Activated CD4-positive, alpha-beta T cell treated with anti-CD3 and anti-CD28 coated beads for 4 hours (primary cell): Measurements from ENCODE around the gene STX16.

ENCODE experiments used
- DNase-seq, 2 donors: peaks; one replicate each; pipeline ENCODE4 v3.0.0-alpha.2; 2020

The STX16 gene

GRCh38 chr20:58619077-58619863 lies 31.8 kb upstream of the STX16 start:
- DNase-seq: no peak

GRCh38 chr20:58619864-58620431 lies 31.1 kb upstream of the STX16 start:
- DNase-seq: no peak

GRCh38 chr20:58621906-58622548 lies 29.1 kb upstream of the STX16 start:
- no peak for DNase-seq

DNA sequence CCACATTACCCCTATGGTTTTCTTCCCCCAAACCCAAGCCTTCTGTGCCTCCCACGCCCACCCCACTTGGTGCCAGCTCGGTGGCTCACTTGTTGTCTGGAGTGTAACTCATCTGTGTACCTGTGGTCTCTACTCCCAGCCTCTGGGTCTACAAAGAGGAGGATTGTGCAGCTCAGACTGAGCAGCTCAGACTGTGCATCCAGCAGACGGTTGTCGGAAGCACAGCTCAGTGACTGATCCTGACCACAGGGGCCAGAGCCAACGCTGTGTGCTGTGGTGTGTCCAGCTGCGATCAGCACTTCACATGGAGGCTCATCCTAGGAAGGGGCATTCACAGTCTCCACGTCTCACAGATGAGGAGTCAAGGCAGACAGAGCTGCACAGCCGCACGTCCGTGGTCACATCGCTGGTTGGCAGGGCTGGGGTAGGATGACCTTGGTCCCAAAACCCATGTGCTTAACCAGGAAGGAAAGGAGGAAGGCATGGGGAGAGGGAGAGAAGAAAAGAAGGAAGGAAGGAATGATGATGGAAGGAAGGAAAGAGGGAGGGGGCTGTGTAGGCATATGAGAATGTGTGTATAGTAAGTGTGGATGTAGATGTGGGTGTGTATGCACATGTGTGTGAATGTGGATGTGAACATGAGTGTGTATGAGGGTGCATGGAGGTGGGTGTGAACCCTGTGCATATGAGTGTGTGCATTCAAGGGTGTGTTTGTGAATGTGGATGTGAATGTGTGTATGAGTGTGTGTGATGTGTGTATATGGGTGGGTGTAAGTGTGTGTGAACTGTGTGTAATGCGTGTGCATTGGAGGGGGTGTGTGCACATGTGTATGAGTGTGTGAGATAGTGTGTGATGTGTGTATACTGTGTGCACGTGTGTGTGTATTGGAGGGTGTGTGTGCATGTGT lies 28.2 kb upstream of the STX16 start:
- DNase-seq: no peak

GRCh38 chr20:58623579-58624473 lies 27.3 kb upstream of the STX16 start:
- DNase-seq: no peak

DNA sequence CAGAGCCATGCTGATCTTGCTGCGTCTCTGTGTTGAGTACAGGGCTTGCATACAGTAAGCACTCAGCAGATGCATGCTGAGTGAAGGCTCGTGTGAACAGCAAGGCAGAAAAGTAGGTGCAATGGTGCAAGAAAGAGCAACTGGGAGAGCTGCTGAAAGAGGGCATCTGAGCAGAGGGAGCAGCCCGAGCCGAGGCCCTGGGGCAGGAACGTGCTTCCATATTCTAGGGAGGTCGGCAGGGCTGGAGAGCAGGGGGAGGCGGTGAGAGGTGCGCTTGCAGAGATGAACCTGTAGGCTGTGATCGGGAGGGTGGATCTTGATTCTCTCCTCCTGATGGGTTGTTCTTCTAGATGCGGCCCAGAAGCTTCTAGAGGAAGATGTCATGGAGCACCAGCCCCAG lies 26.4 kb upstream of the STX16 start:
- DNase-seq: no peak

GRCh38 chr20:58625585-58625984 lies 25.5 kb upstream of the STX16 start:
- no peak for DNase-seq

GRCh38 chr20:58626051-58626450 lies 25.0 kb upstream of the STX16 start:
- DNase-seq: no peak

GRCh38 chr20:58627212-58628072 lies 23.6 kb upstream of the STX16 start:
- peak in 1 of 2 donors; percentile 35 for DNase-seq

GRCh38 chr20:58628491-58629214 lies 22.4 kb upstream of the STX16 start:
- DNase-seq: no peak

DNA sequence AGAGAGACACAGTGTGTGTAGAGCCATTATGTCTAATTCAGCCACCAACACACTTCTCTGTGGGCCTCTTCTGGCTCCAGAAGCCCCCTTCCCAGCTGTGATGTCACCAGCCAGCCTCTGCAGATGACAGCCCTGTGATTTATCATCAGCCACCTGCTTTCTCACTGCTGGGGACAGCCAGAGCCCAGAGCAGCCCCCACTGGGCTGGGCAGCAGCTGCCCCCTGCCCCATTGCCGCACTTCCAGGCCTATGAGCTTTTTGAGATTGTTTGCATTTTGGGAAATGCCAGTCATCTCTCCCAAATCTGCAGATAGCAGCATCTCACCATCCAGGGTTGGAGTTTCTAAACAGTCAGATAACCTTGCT lies 21.9 kb upstream of the STX16 start:
- no peak for DNase-seq

- DNase-seq: no peak
Measured at GRCh38 chr20:58630063-58630462, 21.0 kb upstream of the STX16 start.

DNA sequence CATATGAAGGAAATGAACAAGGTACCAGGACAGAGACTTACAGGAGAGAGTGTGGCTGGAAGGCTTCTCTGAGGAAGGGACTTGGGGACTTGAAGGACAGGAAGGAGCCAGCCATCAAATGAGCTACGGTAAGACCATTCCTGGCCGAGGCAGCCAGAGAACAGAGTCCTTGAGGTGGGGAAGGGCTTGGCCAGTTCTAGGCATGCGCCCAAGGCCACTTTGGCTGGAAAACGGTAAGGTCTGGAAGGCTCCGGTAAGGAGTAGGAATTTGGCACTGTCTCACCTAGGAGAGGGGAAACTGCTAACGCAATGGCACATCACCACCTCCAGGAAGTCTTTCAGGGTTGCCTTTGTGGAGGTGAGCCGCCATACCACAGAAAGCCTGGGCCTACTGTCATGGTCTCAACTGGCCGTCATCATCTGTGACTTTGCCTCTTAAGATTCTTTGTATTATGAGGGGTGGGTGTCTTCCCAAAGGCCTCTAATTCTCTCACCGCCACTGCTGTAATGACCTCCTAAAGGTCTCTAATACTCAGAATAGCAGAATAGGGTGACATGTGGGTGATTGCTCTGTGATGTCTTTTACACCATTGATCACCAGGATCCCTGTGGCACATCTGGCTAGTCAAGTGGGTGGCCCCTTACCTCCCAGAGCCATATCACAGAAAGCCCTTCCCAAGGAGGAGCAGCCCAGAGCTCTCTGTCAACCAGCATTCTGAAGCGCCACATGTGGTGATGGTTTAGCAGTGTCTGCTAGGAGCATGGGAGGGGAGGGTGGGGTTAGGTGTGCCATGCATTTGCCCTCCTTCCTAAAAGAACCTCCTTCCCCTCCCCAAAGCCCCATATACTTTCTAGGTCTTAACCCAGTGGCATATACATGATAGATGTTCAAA lies 17.7 kb upstream of the STX16 start:
- DNase-seq: no peak

DNA sequence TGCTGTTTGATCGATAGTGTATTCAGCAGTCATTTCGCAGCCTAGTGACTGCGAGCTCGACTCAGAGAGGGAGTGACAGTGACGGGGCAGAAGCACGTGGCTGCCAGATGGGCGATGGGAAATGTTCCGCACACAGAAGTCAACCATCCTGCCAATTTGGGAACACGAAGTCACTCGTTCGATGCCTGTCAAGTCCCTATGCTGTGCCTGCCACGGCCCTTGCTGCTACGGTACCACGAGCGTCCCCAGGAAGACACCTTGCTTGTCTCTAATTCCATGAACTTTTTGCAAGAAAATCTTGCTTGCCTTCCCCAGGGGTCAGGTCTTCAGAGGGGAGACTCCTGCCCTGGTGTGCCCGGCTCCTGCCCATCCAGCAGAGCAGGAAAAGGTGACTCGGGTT lies 17.0 kb upstream of the STX16 start:
- DNase-seq: no peak

DNA sequence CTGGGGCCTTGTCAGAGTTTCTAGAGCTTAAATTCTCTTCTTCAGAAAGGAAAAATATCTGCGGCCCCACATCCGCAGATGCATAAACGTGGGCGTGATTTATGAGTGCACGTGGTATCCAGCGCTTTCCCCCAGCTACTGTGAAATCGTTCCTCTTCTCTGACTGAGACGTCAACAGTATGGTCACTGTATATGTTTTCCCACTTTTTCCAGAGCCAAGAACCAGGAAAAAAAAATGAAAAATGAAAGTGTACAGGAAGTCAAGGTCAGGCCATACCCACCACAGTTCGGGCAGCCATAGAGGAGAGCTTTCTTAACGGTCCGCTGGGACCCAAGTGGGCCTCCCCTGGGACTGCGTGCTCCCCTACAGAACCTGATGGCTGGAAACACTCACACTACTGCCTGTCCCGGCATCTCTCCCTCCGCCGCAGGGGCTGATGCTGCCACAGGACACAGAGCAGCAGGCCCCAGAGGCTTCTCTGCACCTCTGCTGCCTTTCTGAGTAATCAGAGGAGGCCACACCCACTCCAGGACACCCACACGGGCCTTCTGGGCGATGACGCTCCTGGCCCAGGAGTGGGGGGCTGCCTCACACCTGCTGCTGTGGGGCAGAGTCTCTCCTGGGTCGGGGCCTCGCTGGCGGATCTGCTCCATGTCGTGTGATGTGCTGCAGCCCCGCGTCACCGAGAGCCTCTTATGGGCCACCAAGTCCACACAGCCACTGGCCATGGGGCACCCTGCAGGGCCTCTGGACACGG lies 16.4 kb upstream of the STX16 start:
- peak; percentile 61 to 74 for DNase-seq

DNA sequence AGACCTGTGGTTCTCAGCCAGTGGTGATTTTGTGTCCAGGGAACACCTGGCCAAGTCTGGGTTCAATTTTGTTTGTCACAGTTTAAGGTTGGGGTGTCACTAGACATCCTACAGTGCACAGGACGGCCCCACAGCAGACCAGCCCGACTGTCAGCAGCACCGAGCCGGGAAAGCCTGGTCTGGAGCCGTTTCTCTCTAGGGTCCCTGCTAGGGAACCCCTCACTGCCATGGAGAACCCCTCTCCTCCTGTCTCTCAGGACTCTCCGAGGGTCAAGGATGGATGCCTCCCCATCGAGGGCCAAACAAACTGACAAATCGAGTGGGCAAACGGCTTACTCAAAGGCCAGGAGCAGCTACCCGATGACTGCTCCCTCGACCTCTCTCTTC lies 15.8 kb upstream of the STX16 start:
- DNase-seq: no peak

DNA sequence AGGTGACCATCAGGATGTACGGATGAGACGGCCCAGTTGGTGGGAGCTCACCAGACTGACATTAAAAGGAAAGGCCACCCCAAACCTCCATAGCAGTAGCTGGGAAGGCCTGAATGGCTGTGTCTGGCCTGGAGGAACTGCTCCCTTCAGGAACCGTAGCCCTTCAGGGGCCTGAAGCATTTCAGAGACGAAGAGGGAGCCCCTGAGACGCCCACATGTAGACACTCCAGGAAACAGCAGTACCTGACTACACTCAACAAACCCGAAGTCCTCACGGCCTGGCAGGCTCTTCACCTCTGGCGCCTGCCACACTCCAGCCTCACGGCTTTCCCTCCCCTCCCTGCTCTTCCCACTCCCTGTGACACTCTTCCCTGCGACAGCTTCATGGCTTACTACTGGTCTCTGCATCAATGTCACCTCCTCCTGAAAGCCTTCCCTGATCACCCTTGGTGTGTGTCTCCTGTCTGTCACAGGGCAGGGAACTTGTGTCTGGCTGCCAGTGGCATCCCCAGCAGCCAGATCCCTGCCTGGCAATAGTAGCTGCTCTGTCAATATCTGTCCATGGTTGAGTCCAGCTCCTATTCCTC lies 14.6 kb upstream of the STX16 start:
- no peak for DNase-seq

DNA sequence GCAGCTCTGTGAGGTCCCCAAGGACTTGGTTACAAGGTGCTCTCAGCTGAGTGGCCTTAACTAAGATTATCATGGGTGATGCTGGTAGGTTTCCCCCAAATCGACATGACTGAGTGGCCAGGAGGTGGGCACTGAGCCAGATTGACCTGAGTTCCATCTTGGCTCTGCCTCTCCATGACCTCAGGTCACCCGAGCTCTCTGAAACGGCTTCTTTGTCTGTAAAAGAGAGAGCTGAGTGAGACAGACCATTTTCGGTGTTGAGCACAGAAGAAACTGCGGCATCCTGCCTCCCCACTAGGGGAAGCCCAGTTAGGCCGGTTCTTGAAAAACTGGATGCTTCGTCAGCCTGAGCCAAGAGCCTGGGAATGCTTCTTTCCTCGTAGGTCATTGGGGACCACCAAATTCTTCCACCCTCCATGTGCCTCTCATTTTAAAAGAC lies 14.1 kb upstream of the STX16 start:
- DNase-seq: no peak
